Tibial nerve (tissue), 4 donors: ENCODE data around the gene AGL. TPM values are rescaled to one million over a fixed set of nuclear protein-coding genes. Genes with fewer than 3 reads are reported as not detected.
"Not testable (repeated sequence)": the region's sequence is repeated elsewhere in the genome, so short reads cannot be mapped to it uniquely, and the experiment has no call there.

Source experiments
- DNase-seq, 2 donors: peaks; one replicate each; pipeline ENCODE4 v3.0.0-alpha.2; 2019; ENCODE audit warnings: low spot score in 2 of 2
- H3K27ac ChIP-seq, 4 donors: fragments of 200-600 bp; sonication (generic) in 3 of 4; one replicate each; pipeline ENCODE4 v1.5.1; 2017 to 2019; ENCODE audit warnings: mild to moderate bottlenecking in 1 of 4
- H3K27me3 ChIP-seq, 2 donors: fragments of 200-600 bp; sonication (generic) in 1 of 2; one replicate each; pipeline versions ENCODE4 v1.5.1 to v1.6.0; 2017 to 2019
- H3K36me3 ChIP-seq, 3 donors: fragments of 200-600 bp; sonication (generic); one replicate each; pipeline ENCODE4 v1.5.1; 2018 to 2019
- H3K4me1 ChIP-seq, 4 donors: fragments of 200-600 bp; sonication (generic) in 3 of 4; one replicate each; pipeline ENCODE4 v1.5.1; 2017 to 2019
- H3K4me3 ChIP-seq, 4 donors: fragments of 200-600 bp; sonication (generic) in 3 of 4; one replicate each; pipeline ENCODE4 v1.5.1; 2017 to 2019; ENCODE audit warnings: mild to moderate bottlenecking in 1 of 4, moderate library complexity in 1 of 4
- H3K9me3 ChIP-seq, 4 donors: fragments of 200-600 bp; sonication (generic) in 3 of 4; one replicate each; pipeline ENCODE4 v1.5.1; 2017 to 2019
- CTCF ChIP-seq, 5 experiments: fragments of 200-600 bp in 3 of 5; fragments of 450-650 bp in 2 of 5; sonication (generic) in 3 of 5; IDR thresholded peaks; one replicate each; pipeline ENCODE4 v1.5.1; 2016 to 2019; ENCODE audit warnings: antibody characterized with exemption in 5 of 5, mild to moderate bottlenecking in 3 of 5, moderate library complexity in 2 of 5
- EP300 ChIP-seq, 2 donors: sonication (generic); formaldehyde crosslinking; IDR thresholded peaks; one replicate each; pipeline ENCODE4 v1.6.1; 2017; ENCODE audit warnings: antibody characterized with exemption in 2 of 2, mild to moderate bottlenecking in 1 of 2
- POLR2A ChIP-seq, 2 donors: fragments of 450-650 bp; IDR thresholded peaks; one replicate each; pipeline ENCODE4 v1.6.1; 2017; ENCODE audit warnings: antibody characterized with exemption in 2 of 2, mild to moderate bottlenecking in 2 of 2, moderate library complexity in 2 of 2
- WGBS, 2 donors: methylation state at CpG; one replicate each; pipeline ENCODE4 v1.1.5; 2018; 5-methylcytosine and 5-hydroxymethylcytosine counted together
- small RNA-seq: library from RNA; depleted of rRNA; stranded (forward); fragments of <200 nt; gene quantifications from one replicate; pipeline ENCODE3, GENCODE V24; 2016
- total RNA-seq, 4 donors: library from RNA; depleted of rRNA; stranded (reverse); fragments of >200 nt; gene quantifications; one replicate each; pipeline ENCODE4 v1.1.0, GENCODE V29; 2016

AGL gene
- total RNA-seq, 4 donors from 2014 or later: 12.4 to 18.6 (median 13.9) TPM

- H3K27me3 ChIP-seq: no peaks in the 10 kb centered on the region
Observed at GRCh38 chr1:99969260-99969728, 119.1 kb downstream of the AGL start.

GRCh38 chr1:99969729-99970621 is 119.8 kb downstream of the AGL start, which contains the start of gene SLC35A3:
Gene SLC35A3 (plus strand): TSS chr1:99969996. CDS start chr1:99993555, 23,559 bp downstream.
- peak within 1 kb of the TSS; percentile 32 to 86 (median 62) for H3K27ac ChIP-seq
- WGBS, 2 donors: 0 to 1% methylated on average over 38 to 68 of the region's 74 CpGs

More at GRCh38 chr1:99969260-99969728, 119.1 kb downstream of the AGL start:
- Histone ChIP-seq H3K9me3 (no peaks in the 10 kb centered on the region), H3K27ac (peak overlapping the region in 3 of 4 donors; percentile 32 to 86 (median 82)), H3K4me3 (peak overlapping the region; percentile 81 to 97 (median 91)), H3K4me1 (peaks cover 0 to 34% (median 1%) of the 10 kb centered on the region in 4 donors), H3K36me3 (no peaks in the 10 kb centered on the region)
- no peak for DNase-seq
- 21 to 22% methylated on average over 6 of the region's 6 CpGs for WGBS, 2 donors
- TF ChIP-seq CTCF (IDR thresholded peaks at IDR 0.05) (no peak), POLR2A (IDR thresholded peaks at IDR 0.05) (no peak), EP300 (IDR thresholded peaks at IDR 0.05) (no peak)

GRCh38 chr1:99970713-99971255 is 120.6 kb downstream of the AGL start:
- TF ChIP-seq EP300 (IDR thresholded peaks at IDR 0.05) (no peak), POLR2A (IDR thresholded peaks at IDR 0.05) (no peak), CTCF (IDR thresholded peaks at IDR 0.05) (no peak)
- Histone ChIP-seq H3K36me3 (peaks cover 0 to 10% (median 0%) of the 10 kb centered on the region in 3 donors), H3K4me1 (peaks cover 0 to 34% (median 1%) of the 10 kb centered on the region in 4 donors), H3K27me3 (no peaks in the 10 kb centered on the region), H3K27ac (peak overlapping the region in 2 of 4 donors; percentile 82 to 86), H3K9me3 (no peaks in the 10 kb centered on the region), H3K4me3 (peak overlapping the region; percentile 81 to 97 (median 91))
- no peak for DNase-seq
- 51 to 52% methylated on average over 7 of the region's 7 CpGs for WGBS, 2 donors

More at GRCh38 chr1:99969729-99970621, 119.8 kb downstream of the AGL start, which contains the start of gene SLC35A3:
- H3K27me3 ChIP-seq: no peaks in the 10 kb centered on the region
- no peaks in the 10 kb centered on the region for H3K9me3 ChIP-seq
- H3K36me3 ChIP-seq: peaks cover 0 to 2% (median 0%) of the 10 kb centered on the region in 3 donors
- H3K4me1 ChIP-seq: peaks cover 0 to 34% (median 1%) of the 10 kb centered on the region in 4 donors
- H3K4me3 ChIP-seq: peak within 1 kb of the TSS; percentile 81 to 97 (median 91)
- TF ChIP-seq EP300 (IDR thresholded peaks at IDR 0.05) (peak in 1 of 2 donors; percentile 59), CTCF (IDR thresholded peaks at IDR 0.05) (no peak), POLR2A (IDR thresholded peaks at IDR 0.05) (no peak)
- peak; percentile 37 to 48 for DNase-seq

GRCh38 chr1:99972066-99972465 is 121.9 kb downstream of the AGL start:
- H3K27ac ChIP-seq, H3K4me3 ChIP-seq: not testable (repeated sequence)

More at GRCh38 chr1:99972066-99972465, 121.9 kb downstream of the AGL start:
- WGBS, 2 donors: 92 to 97% methylated on average over 7 of the region's 7 CpGs
- H3K4me1 ChIP-seq: peaks cover 0 to 34% (median 1%) of the 10 kb centered on the region in 4 donors
- H3K9me3 ChIP-seq, H3K27me3 ChIP-seq, DNase-seq: not testable (repeated sequence)
- H3K36me3 ChIP-seq: peaks cover 0 to 14% (median 0%) of the 10 kb centered on the region in 3 donors

Small RNA genes lying within 50 kb of the gene (small RNA-seq; reads per million reads assigned to genes)
- gene AC096949.1: not detected

Other genes with a start within 250 kb of the AGL start
- 100 to 1,000 TPM in 1 of 4 donors, 10 to 100 TPM in 3; 64.5 to 105 (median 72.0) TPM for gene PALMD, start 204.2 kb upstream of the AGL start, total RNA-seq
- gene FRRS1, start 83.7 kb upstream of the AGL start, total RNA-seq: 1 to 10 TPM; 2.5 to 4.4 (median 3.4) TPM
- 10 to 100 TPM; 15.7 to 23.8 (median 17.9) TPM for gene SLC35A3, start 119.6 kb downstream of the AGL start, total RNA-seq